ENCODE data around the gene GORASP1.

Gene GORASP1

GRCh38 chr3:39124876-39125840 is 17.7 kb upstream of the GORASP1 start:
- no peak for FAIRE-seq

DNA sequence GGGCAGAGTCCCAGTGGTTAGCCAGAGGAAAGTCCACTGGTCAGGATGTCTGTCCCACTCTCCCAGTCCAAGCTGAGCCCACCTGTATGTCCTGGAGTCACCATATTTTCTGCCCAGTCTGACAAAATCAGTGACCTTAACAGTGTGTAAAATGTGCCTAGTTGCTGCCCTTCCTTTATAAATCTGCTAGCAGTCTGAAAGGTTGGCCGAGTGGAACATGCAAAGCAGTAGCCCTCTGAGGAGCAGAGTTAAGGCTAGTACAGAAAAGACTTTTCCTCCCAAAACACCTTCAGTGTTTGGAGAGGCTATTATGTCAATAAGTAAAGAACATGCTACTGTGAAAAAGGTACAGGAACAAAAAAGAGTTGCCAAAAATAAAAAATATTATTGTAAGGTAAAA is 15.4 kb upstream of the GORASP1 start:
- FAIRE-seq = no peak

- no peak for FAIRE-seq
These were observed 14.2 kb upstream of the GORASP1 start for GRCh38 chr3:39121621-39122020.

DNA sequence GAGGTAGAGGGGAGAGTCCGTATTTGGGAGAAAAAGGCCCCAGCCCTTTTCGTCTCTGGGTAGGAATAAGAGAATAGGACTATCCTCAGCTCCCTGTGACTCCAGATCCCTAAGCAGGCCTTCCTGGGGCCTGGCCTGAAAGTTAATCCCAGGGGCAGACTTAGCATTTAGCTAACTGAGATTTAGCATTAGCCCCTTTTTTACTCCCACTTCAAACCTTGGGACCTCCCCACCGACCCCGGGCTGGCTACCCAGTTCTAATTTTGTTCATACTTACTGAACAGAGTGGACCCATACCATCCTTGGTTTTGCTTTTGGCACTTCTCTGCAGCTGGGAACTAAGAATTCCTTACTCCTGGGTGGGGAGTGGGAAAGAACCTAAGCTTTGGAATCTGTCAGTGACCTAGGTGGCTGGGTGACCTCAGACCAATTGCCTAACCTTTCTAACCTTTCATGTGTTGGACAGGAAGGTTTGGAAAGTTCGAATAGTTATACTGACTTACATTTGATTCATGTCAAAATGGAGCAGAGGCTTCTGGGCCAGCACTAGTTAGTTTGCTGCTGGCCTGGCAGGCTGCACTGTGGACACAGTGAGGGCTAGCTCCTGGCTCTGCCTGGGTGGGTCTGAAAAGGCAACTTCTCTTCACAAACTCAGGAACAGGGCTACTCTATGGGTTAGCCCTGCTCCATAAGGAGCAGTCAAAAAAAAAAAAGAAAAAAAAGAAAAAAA is 11.7 kb upstream of the GORASP1 start:
- no peak for FAIRE-seq

GRCh38 chr3:39118079-39118478 is 10.7 kb upstream of the GORASP1 start:
- FAIRE-seq = no peak

GRCh38 chr3:39115870-39116269 is 8.4 kb upstream of the GORASP1 start:
- FAIRE-seq = no peak

GRCh38 chr3:39114456-39114855 is 7.0 kb upstream of the GORASP1 start:
- no peak for FAIRE-seq

DNA sequence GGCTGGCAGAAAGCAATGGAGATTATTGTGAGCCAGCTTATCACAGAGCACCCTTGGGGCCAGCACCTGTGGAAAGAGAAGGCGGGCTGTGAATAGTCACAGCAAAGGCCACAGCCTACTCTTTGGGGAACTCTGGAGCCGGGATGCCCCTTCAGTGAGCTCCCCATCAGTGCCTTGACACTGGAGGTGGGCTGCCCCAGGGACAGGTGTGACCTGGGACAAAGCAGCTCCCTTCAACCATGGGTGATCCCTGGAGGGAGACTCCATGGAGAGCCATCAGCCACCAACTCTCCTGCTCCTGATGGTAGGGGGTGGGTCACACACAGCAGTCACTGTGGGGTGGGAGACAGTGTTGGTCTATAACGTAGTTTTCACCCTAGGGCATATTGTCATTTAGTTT is 5.9 kb upstream of the GORASP1 start:
- no peak for FAIRE-seq

DNA sequence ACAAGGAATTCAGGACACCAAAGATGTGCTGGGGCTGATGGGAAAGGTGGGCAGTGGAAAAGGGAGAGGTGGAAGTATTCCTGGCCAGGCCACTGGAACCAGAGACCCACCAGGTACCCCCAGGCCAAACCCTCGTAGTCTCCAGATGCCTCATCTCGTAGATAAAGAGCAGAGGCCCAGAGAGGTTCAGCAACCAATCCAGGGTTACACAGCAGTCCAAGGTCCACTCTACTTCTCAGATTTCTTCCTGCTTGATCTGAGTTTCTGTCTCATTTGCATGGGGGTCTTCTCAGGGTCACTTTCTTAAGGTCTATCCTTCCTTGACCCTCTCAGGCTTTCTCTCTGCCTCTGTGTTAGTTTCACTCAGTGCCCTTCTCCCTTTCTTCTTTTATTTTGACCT is 5.1 kb upstream of the GORASP1 start:
- no peak for FAIRE-seq

DNA sequence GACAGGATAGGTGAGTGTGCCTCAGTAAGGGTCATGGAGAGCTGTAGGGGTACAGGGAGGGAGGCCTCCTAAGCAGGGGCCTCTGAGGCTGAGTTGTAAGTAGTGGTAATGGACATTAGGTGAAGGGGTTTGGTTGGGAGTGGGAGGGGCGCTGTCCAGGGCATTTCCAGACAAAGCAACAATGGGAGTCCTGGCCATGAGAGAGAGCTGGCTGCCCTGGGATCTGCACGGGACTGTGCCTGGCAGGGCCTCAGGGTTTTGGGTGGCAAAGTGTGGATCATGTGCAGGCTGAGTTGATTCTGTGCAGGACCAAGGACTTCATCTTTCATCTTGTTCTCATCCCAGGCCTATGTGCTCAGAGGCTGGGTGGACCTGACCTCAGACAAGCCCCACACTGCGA is 4.7 kb upstream of the GORASP1 start:
- no peak for FAIRE-seq

- FAIRE-seq = no peak
These were observed 2.7 kb upstream of the GORASP1 start for GRCh38 chr3:39110041-39110639.

DNA sequence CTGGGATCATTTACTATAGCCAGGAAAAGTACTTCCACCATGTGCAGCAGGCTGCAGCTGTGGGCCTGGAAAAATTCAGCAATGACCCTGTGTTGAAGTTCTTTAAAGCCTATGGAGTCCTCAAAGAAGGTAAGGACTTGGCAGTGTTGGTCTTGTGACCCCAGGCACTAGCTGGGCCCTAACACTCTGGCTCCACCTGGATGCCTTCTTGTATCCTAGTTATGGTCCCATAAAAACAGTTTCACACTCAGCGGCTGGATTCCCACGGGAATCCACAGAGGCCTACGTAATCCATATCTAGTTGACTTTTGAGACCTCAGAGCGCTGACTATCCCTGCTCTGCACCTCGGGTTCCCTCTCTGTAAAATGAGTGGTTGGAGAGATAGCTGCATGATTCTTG is 1.7 kb upstream of the GORASP1 start:
- FAIRE-seq = no peak

GRCh38 chr3:39108200-39108710 is 828 bp upstream of the GORASP1 start:
- FAIRE-seq = no peak

DNA sequence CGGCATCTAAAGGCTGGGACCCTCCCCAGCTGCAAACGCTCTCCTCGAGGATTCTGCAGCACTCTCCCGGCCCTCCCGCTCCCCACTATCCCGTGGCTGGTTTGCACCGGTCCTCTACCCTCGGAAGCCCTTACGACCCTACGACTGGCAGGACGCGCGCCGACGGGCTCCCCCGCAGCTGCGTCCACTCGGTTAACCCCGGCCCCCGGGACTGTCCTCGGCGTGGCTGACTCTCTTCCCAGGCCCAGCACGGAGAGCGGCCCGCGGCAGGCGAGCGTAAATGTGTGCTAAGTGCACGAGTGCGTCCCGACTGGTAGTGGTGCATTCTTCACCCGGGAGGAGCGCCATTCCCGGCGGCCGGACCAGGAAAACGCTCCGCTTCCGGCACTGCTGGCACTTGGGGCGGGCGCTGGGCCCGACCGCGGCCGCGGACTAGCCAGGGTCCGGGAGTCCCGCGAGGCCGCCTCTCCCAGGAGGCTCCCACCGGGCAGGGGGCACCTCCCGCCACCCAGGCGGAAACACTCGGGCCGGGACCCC is 508 bp downstream of the GORASP1 start:
- no peak for FAIRE-seq

- FAIRE-seq = no peak
These were observed 1.1 kb downstream of the GORASP1 start for GRCh38 chr3:39106281-39106811.

DNA sequence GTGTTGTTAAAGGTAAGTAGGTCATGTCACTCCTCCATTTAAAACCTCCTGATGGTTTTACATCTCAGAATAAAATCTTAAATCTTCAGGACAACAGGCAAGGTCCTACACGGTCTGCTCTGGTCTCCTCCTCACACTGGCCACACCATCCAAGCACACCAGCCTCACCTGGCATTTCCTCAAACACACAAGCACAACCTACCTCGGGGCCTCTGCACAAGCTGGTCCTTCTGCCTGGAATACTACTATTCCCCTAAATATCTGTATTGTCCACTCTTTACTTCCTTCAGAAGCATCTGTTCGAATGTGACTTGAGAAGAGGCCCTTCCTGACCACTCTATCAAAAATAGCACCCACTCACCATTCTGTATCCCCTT is 1.8 kb downstream of the GORASP1 start:
- no peak for FAIRE-seq

GRCh38 chr3:39104961-39105686 is 2.3 kb downstream of the GORASP1 start:
- FAIRE-seq = no peak

GRCh38 chr3:39103791-39104552 is 3.5 kb downstream of the GORASP1 start:
- no peak for FAIRE-seq

DNA sequence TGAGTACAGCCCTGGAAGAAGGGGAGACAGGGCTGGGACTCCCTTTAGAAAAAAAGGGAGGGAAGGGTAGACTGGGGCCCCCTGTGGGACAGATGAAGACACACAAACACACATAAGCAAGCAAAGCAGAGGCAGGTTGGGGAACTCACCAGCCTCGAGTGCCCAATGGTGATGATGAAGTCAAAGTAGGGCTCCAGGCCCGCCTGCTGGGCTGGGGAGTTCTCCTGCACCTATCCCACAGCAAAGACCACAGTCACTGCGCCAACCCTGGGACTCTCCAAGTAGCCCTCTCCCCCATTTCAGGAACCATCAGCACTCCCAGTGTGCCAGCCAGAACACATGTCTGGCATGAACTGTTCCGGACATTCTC is 4.1 kb downstream of the GORASP1 start:
- FAIRE-seq = no peak

DNA sequence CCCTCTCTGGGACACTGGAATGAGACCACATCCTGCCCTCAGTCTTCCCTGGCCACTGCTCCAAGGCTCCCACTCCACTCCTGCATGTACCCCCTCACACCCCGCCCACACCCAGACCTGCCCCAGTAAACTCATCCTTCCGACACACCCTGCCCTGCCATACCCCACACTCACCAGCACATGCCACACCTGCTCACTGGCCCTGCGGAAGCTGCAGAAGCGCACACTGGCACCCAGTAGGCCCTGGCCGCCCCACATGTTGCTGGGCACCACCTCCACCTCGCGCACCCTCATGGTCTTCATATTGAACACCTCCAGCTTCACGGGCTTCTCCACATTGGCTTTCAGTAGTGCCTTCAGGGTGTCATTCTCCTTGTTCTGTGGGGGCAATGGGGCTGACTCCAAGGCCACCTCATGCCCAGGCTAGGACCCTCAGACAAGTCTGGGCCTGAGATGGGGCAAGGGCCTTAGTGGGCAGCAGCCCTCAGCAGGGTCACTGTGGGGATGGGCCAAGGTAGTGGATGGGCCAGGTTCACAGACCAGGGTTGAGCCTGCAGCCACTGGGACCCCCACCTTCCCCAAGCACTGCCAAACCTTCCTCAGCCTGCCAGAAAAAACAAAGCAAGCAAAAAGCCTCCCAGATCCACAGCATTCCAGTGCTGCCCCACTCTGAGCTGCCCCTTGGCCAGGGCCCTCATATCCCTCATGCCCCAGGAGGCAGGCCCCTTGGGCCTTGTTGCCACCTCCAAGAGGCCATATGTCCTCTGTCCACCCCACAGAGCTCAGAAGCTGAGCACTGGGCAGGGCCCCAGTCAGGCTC is 4.7 kb downstream of the GORASP1 start:
- no peak for FAIRE-seq

All from G401.6 (cell line).